GM12865 (cell line): ENCODE results near the gene ACOT7.

ENCODE experiments used
- DNase-seq: peaks from one replicate; pipeline ENCODE4 v3.0.0; 2010; ENCODE audit warnings: low read depth
- H3K4me3 ChIP-seq: 2 replicates; pipeline ENCODE4 v1.5.1; 2011; ENCODE audit warnings: mild to moderate bottlenecking, low read depth, low read length, control low read depth
- TF ChIP-seq, protein P1 (sequence below): IDR thresholded peaks from 2 replicates; pipeline ENCODE4 v1.5.1; 2011; ENCODE audit warnings: low read length, control low read depth, low read depth, inconsistent platforms; ENCODE audit not compliant: insufficient read depth; ENCODE audit errors: missing control alignments

ACOT7 gene

DNA sequence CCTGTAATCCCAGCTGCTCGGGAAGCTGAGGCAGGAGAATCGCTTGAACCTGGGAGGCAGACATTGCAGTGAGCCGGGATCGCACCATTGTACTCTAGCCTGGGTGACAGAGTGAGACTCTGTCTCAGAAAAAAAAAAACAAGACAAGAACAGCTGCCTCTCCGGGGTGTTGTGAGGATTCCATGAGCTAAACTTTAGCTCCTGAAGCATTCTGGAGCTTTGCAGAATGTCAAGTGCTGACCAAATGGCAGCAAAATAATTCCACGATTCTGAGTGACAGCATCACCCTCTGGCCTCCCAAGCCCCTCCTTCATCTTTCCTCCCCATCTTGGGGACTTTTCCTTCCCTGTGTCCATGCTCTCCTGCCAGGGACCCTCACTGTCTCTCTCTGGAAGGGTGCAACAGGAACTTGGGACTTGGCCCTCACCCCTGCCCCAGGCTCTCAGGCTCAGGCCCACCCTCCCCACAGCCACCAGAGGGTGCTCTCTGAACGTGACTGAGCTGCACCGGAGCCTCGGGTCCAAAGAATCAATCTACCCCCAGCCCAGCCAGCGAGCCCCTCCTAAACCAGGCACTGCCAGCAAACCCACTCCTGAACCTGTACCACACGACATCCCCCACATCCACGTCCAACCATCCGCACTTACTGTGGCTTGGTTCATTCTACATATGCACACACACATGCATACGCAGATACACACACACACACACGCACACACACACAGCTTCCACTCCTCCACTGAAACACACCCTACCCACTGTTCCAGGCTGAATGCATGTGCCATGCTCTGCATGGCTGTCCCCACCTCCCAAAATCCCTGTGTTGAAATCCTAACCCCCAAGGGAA, 45.7 kb downstream of the ACOT7 start:
- TF ChIP-seq, protein P1, sequence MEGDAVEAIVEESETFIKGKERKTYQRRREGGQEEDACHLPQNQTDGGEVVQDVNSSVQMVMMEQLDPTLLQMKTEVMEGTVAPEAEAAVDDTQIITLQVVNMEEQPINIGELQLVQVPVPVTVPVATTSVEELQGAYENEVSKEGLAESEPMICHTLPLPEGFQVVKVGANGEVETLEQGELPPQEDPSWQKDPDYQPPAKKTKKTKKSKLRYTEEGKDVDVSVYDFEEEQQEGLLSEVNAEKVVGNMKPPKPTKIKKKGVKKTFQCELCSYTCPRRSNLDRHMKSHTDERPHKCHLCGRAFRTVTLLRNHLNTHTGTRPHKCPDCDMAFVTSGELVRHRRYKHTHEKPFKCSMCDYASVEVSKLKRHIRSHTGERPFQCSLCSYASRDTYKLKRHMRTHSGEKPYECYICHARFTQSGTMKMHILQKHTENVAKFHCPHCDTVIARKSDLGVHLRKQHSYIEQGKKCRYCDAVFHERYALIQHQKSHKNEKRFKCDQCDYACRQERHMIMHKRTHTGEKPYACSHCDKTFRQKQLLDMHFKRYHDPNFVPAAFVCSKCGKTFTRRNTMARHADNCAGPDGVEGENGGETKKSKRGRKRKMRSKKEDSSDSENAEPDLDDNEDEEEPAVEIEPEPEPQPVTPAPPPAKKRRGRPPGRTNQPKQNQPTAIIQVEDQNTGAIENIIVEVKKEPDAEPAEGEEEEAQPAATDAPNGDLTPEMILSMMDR = peak; percentile 85
- no peak overlapping the region for H3K4me3 ChIP-seq
- DNase-seq = peak; percentile 52

DNA sequence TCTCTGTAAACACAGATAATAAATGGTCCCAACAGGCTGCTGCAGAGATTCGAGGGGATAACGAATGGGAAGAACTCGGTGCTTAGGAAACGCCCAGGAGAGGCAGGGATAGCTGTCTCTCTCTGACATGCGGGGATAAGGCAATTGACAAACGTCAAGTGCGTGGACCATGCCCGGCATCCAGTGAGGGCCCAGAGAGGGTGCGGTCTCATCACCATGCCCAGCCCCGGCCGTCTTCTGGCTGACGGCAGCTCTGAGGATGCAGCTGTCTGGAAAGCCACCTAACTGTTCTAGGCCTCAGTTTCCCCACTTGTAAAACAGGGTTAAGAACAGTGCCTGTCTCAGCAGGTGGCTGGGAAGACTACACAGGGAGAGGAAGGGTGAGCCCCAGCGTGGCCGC, 48.1 kb downstream of the ACOT7 start:
- DNase-seq = no peak
- H3K4me3 ChIP-seq = no peak overlapping the region
- TF ChIP-seq, protein P1 = no peak

DNA sequence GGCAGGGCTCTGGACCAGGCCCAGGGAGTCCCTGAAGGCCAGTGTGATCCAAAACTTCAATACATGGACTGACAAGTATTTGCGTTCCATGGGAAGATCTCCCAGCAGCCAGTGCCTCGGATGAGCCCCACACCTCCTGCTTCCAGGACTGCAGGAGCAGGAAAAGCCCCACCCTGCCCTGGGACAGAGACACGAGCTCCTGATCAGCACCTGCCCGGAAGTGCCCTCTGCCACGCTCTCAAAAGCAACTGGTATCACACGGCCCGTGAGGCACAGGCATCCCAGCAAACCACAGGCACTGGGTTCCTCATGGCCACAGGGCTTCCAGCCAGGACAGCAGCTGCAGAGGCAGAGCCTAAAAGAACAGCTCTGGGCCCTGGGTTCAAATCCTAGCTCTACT, 48.6 kb downstream of the ACOT7 start:
- no peak for DNase-seq
- TF ChIP-seq, protein P1 = no peak
- H3K4me3 ChIP-seq = no peak overlapping the region

DNA sequence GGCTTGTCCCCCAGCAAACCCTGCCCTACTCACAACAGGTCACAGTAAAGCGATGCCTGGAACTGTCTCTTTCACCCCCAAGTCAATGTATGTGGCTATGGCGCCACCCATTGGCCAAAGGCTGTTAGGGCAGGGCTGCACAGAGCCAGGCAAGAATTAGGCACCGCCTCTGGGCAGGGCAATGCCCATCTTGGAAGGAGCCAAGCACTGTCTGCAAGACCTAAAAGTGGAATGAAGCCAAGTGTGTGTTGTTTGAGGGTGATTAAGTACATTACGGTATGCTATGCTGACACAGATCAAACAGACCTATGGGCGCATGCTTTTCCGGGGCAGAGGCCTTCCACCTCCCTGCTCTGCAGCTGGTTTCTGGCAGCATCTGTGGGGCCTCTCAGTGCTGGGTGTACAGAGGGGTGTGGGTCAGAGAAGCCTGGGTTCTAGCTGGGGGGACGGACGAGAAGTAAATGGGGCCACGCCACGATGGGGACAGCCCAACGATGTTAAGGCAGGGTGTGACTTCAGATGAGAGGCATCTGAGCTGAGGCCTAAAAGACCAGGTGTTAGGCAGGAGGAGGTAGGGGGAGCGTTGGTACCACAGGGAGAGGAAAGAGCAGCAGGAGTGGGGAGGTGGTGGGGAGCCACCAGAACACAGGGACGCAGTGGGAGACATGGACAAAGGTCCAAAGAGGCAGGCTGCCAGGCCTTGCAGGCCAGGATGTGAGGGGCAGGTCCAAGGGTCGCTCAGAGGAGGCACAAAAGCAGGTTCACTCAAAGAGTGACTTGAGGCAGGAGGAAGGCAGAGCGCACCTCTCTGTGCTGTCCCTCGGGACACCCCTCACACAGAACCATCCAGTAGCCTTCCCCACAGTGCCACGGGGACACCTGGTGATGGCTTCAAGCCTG, 49.8 kb downstream of the ACOT7 start:
- DNase-seq = peak; percentile 69
- TF ChIP-seq, protein P1 = peak; percentile 91
- H3K4me3 ChIP-seq = no peak overlapping the region

DNA sequence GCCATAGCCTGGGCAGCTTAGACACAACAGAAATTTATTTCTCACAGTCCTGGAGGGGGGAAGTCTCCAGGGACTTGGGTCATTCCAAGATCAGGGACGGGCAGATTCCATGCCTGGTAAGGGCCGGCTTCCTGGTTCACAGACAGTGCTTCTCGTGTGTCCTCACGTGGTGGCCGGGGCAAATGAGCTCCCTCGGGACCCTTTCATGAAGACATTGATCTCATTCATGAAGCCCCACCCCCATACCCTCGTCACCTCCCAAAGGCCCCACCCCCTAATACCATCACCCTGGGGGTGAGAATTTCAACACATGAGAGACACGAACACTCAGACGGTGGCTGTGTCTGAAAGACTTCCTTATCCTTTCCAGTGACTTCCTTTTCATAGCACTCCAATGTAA, 51.5 kb downstream of the ACOT7 start:
- no peak overlapping the region for H3K4me3 ChIP-seq
- TF ChIP-seq, protein P1 = no peak
- no peak for DNase-seq

DNA sequence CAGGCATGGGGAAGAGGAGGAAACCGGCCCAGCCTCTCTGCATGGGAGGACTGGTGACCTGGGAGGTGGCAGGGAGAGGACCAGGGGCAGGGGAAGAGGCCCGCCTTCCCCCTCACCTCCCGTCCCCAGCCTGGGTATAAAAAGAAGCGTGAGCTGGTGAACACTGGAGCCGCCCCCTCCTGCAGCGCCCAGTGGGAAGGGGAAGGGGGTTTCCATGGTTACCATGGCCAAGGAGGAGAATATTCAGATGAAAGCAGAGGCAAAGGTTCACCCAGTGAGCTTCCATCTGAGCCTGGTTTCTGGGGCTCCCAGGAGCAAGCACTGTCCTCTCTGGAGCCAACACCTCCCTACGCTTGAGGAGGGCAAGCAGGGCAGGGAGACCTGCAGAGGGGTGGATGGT, 54.9 kb downstream of the ACOT7 start:
- DNase-seq = no peak
- TF ChIP-seq, protein P1 = no peak
- no peak overlapping the region for H3K4me3 ChIP-seq
